K562 (cell line): ENCODE measurements around the gene OMA1. TPM values are rescaled to one million over a fixed set of nuclear protein-coding genes. Genes with fewer than 3 reads are reported as not detected.
A peak's percentile ranks its signal among the peaks of the same experiment; 100 is the strongest.

ENCODE experiments used
- ATAC-seq: fragments of 200-7000 bp; cut with Tn5 transposase; 3 replicates; pipeline ENCODE4 v1.9.1; 2020; ENCODE audit warnings: moderate library complexity
- Bru-seq: library from RNA; stranded (reverse); fragments of 400-500 nt; gene quantifications from one replicate; lab custom pipeline; 2021; lab: Mats Ljungman, UMichigan
- BruChase-seq, 2 experiments: library from RNA; stranded (reverse); fragments of 400-500 nt; gene quantifications; one replicate each; lab custom pipeline; 2021; lab: Mats Ljungman, UMichigan
- BruUV-seq: library from RNA; stranded (reverse); fragments of 400-500 nt; replicated peaks from 2 replicates; lab custom pipeline; 2021; lab: Mats Ljungman, UMichigan
- CTCF ChIA-PET: fragments of 300-600 bp; formaldehyde crosslinking; extraction: SDS; loops from one replicate; lab custom pipeline; 2021; ENCODE audit warnings: low intra/inter-chr PET ratio; lab: Yijun Ruan, JAX
- POLR2A ChIA-PET: fragments of 300-600, 350-650 bp; sonication (Branson Sonifier 250); formaldehyde crosslinking; extraction: SDS; loops from one replicate; lab custom pipeline; 2021; ENCODE audit warnings: antibody characterized with exemption, inconsistent platforms; lab: Yijun Ruan, JAX
- DNase-seq, 4 experiments: peaks; one replicate each; pipeline versions ENCODE4 v3.0.0 to v3.0.0-alpha.2; 2011 to 2018; ENCODE audit warnings: low spot score in 3 of 4, mixed read lengths in 3 of 4; ENCODE audit errors: extremely low read depth in 1 of 4
- FAIRE-seq: peaks from 2 replicates; lab custom pipeline; 2011; peaks lifted over from hg19 to GRCh38; lab: Jason Lieb, UNC
- H2AFZ ChIP-seq: 2 replicates; pipeline ENCODE4 v1.6.0; 2011; ENCODE audit warnings: low read depth, low read length, control low read depth, inconsistent platforms
- H3K27ac ChIP-seq: fragments of 200-600 bp; 3 replicates; pipeline ENCODE4 v1.8.0; 2011; ENCODE audit warnings: low read depth, mild to moderate bottlenecking, control low read depth, inconsistent platforms, low read length, moderate library complexity, mixed read lengths; ENCODE audit errors: extremely low read depth
- H3K27me3 ChIP-seq, 2 experiments: fragments of 300-600 bp in 1 of 2; 2 replicates in 1 of 2; 3 replicates in 1 of 2; pipeline versions ENCODE4 v1.6.0 to v1.8.0; 2011; ENCODE audit warnings: inconsistent platforms in 2 of 2, low read length in 2 of 2, mild to moderate bottlenecking in 1 of 2, mixed read lengths in 1 of 2, moderate library complexity in 1 of 2; ENCODE audit not compliant: control insufficient read depth in 2 of 2, insufficient read depth in 2 of 2
- H3K36me3 ChIP-seq: fragments of 300-600 bp; 3 replicates; pipeline ENCODE4 v1.8.0; 2011; ENCODE audit warnings: mild to moderate bottlenecking, low read length, inconsistent platforms; ENCODE audit not compliant: control insufficient read depth, insufficient read depth
- H3K4me1 ChIP-seq, 2 experiments: fragments of 200-600 bp in 1 of 2; replicated peaks in 1 of 2; 2 replicates in 1 of 2; 3 replicates in 1 of 2; pipeline versions ENCODE4 v1.5.1 to v1.8.0; 2011; ENCODE audit warnings: inconsistent platforms in 2 of 2, low read length in 2 of 2, mild to moderate bottlenecking in 1 of 2, mixed read lengths in 1 of 2, moderate library complexity in 1 of 2; ENCODE audit not compliant: control insufficient read depth in 2 of 2, insufficient read depth in 2 of 2
- H3K4me2 ChIP-seq: 2 replicates; pipeline ENCODE4 v1.6.1; 2011; ENCODE audit warnings: low read length, control low read depth, inconsistent platforms, mixed read lengths; ENCODE audit not compliant: insufficient read depth
- H3K4me3 ChIP-seq: fragments of 200-600 bp; sonication (generic), shearing (Covaris generic); 2 replicates; pipeline ENCODE4 v1.5.1; 2016; ENCODE audit warnings: control low read depth, inconsistent platforms
- H3K79me2 ChIP-seq: fragments of 200-600 bp; 3 replicates; pipeline ENCODE4 v1.8.0; 2011; ENCODE audit warnings: low read length, inconsistent platforms; ENCODE audit not compliant: control insufficient read depth, insufficient read depth
- H3K9ac ChIP-seq, 2 experiments: 2 replicates each; pipeline versions ENCODE4 v1.6.0 to v1.6.1; 2011; ENCODE audit warnings: low read depth in 2 of 2, low read length in 2 of 2, control low read depth in 1 of 2, inconsistent platforms in 1 of 2, mild to moderate bottlenecking in 1 of 2, mixed read lengths in 1 of 2; ENCODE audit not compliant: insufficient read depth in 1 of 2
- H3K9me1 ChIP-seq: one replicate; pipeline ENCODE4 v1.6.0; 2011; ENCODE audit warnings: inconsistent platforms, mild to moderate bottlenecking, low read length, moderate library complexity; ENCODE audit not compliant: control insufficient read depth, insufficient read depth
- H3K9me3 ChIP-seq: replicated peaks from 2 replicates; pipeline ENCODE4 v1.5.1; 2011; ENCODE audit warnings: low read depth, low read length, inconsistent platforms; ENCODE audit not compliant: control insufficient read depth, insufficient read depth
- H4K20me1 ChIP-seq: replicated peaks from 2 replicates; pipeline ENCODE4 v1.6.1; 2011; ENCODE audit warnings: low read length, inconsistent platforms, mixed read lengths; ENCODE audit not compliant: control insufficient read depth, insufficient read depth
- ADNP ChIP-seq: fragments of 200-800 bp; sonication (Bioruptor generic); IDR thresholded peaks from 2 replicates; pipeline ENCODE4 v1.6.1; 2016; ENCODE audit warnings: missing genetic modification characterization, missing compliant biosample characterization
- ATF7 ChIP-seq: fragments of 450-650 bp; IDR thresholded peaks from 2 replicates; pipeline ENCODE4 v1.7.1; 2014; ENCODE audit warnings: mild to moderate bottlenecking, moderate library complexity
- CBFB ChIP-seq: sonication (generic); formaldehyde crosslinking; IDR thresholded peaks from 2 replicates; pipeline ENCODE4 v1.4.0; 2020; ENCODE audit warnings: mild to moderate bottlenecking, missing genetic modification reagents
- DMBX1 ChIP-seq: fragments of 250-450 bp; sonication (Bioruptor Pico); IDR thresholded peaks from 2 replicates; pipeline ENCODE4 v1.8.0; 2022; ENCODE audit warnings: inconsistent platforms, mild to moderate bottlenecking, moderate library complexity, borderline replicate concordance
- HNRNPUL1 ChIP-seq: fragments of 200-400 bp; formaldehyde crosslinking; IDR thresholded peaks from 2 replicates; pipeline ENCODE4 v1.6.1; 2017; ENCODE audit warnings: low read length
- L3MBTL2 ChIP-seq: fragments of 450-650 bp; IDR thresholded peaks from 2 replicates; pipeline ENCODE4 v1.6.1; 2016; ENCODE audit warnings: mild to moderate bottlenecking, moderate library complexity
- OTX1 ChIP-seq: fragments of 450-650 bp; formaldehyde crosslinking; IDR thresholded peaks from 2 replicates; pipeline ENCODE4 v1.4.0; 2022; ENCODE audit warnings: mild to moderate bottlenecking
- PHTF2 ChIP-seq: fragments of 250-450 bp; sonication (Bioruptor Pico); IDR thresholded peaks from 2 replicates; pipeline ENCODE4 v1.5.0; 2021; ENCODE audit warnings: mild to moderate bottlenecking
- PKNOX1 ChIP-seq: fragments of 450-650 bp; IDR thresholded peaks from 2 replicates; pipeline ENCODE4 v1.6.1; 2016
- POLR2G ChIP-seq: fragments of 200-400 bp; formaldehyde crosslinking; IDR thresholded peaks from 2 replicates; pipeline ENCODE4 v1.6.1; 2017; ENCODE audit warnings: low read depth, mild to moderate bottlenecking, antibody characterized with exemption, low read length, moderate library complexity
- POLR3A ChIP-seq: IDR thresholded peaks from 2 replicates; pipeline ENCODE4 v1.6.1; 2011; ENCODE audit warnings: borderline replicate concordance, mild to moderate bottlenecking, moderate library complexity; ENCODE audit not compliant: insufficient read length, insufficient read depth; ENCODE audit errors: extremely low read depth
- SMC3 ChIP-seq: conservative IDR thresholded peaks from 2 replicates; pipeline ENCODE4 v1.6.1; 2011; ENCODE audit warnings: low read depth, low read length, improper control_type of control experiment; ENCODE audit not compliant: insufficient read depth
- WGBS: fragments of 100-300 bp; shearing (Covaris generic); methylation state at CpG from one replicate; pipeline ENCODE4 v1.1.6; 2016; ENCODE audit warnings: low coverage, mixed read lengths; ENCODE audit not compliant: insufficient coverage; ENCODE audit errors: missing lambda C conversion rate; 5-methylcytosine and 5-hydroxymethylcytosine counted together
- in situ Hi-C: fragments of 300-500 bp; cut with MboI; formaldehyde crosslinking; loops from 4 replicates; pipeline ENCODE4 v1.15.0; 2018; ENCODE audit warnings: inconsistent platforms, mixed read lengths
- intact Hi-C: fragments of 100-400 bp; cut with micrococcal nuclease; formaldehyde crosslinking; loops from 2 replicates; pipeline ENCODE4 v1.14.2; 2022
- long read RNA-seq, 3 experiments: library from polyadenylated mRNA in 2 of 3; library from RNA in 1 of 3; unstranded in 2 of 3; stranded (forward) in 1 of 3; transcript quantifications; one replicate each; pipeline ENCODE4 v2.0.0, GENCODE V29; 2019 to 2022
- polyA minus RNA-seq, 3 experiments: library from RNA; depleted of rRNA, polyadenylated mRNA; stranded (reverse); fragments of >200 nt; gene quantifications; 2 replicates each; pipeline ENCODE4 v1.2.3, GENCODE V29; 2011
- polyA plus RNA-seq, 8 experiments: library from polyadenylated mRNA; depleted of rRNA in 4 of 8; stranded (reverse) in 5 of 8; unstranded in 3 of 8; fragments of >200 nt; fragmentation: Nextera tagmentation in 2 of 8; fragmentation: Illumina TruSeq in 1 of 8; extraction: Ambion mirVana in 2 of 8; extraction: Trizol in 1 of 8; gene quantifications; 2 replicates each; pipeline versions ENCODE4 v1.2.1 to v1.2.3, GENCODE V29; 2011 to 2014; ENCODE audit warnings: inconsistent platforms in 1 of 8, missing spikeins in 1 of 8
- total RNA-seq, 7 experiments: library from RNA; depleted of rRNA in 6 of 7; stranded (reverse); fragments of >200 nt in 6 of 7; fragmentation: Illumina TruSeq in 2 of 7; extraction: Trizol in 2 of 7; gene quantifications; 2 replicates each; pipeline versions ENCODE4 v1.2.1 to v1.2.3, GENCODE V29; 2011 to 2021; ENCODE audit warnings: low replicate concordance in 1 of 7
- TF ChIP-seq, protein P1 (sequence below): sonication (generic); formaldehyde crosslinking; IDR thresholded peaks from 2 replicates; pipeline ENCODE4 v1.8.0; 2022; ENCODE audit warnings: missing genetic modification reagents, mild to moderate bottlenecking, borderline replicate concordance

Gene OMA1
- 8.7 and 27.5 TPM in 2 replicates for total RNA-seq (2011; cell fraction: chromatin; rRNA removed; ENCODE audit: low replicate concordance)
- total RNA-seq (2011; cell fraction: nucleolus; rRNA removed): 5.8 and 8.2 TPM in 2 replicates
- total RNA-seq (2011; cell fraction: nucleoplasm; rRNA removed): 12.0 and 27.3 TPM in 2 replicates
- total RNA-seq (2014; rRNA removed): 16.6 and 18.8 TPM in 2 replicates
- total RNA-seq (2014; rRNA removed; fragmentation: Illumina TruSeq; extraction: Trizol): 38.3 and 42.2 TPM in 2 replicates
- total RNA-seq (2015; rRNA removed; fragmentation: Illumina TruSeq; extraction: Trizol): 35.1 and 41.1 TPM in 2 replicates
- total RNA-seq (2021): 17.6 and 19.3 TPM in 2 replicates
- polyA plus RNA-seq (2011; rRNA removed): 30.8 and 33.0 TPM in 2 replicates
- polyA plus RNA-seq (2011; cell fraction: cytosol; rRNA removed): 6.7 and 14.7 TPM in 2 replicates
- polyA plus RNA-seq (2011; cell fraction: nucleus; rRNA removed): 13.3 and 24.9 TPM in 2 replicates
- 20.9 and 22.4 TPM in 2 replicates for polyA plus RNA-seq (2012)
- polyA plus RNA-seq (2014; fragmentation: Illumina TruSeq; extraction: Trizol): 20.9 and 33.5 TPM in 2 replicates
- 10 to 100 TPM; 43.1 to 51.5 TPM for polyA plus RNA-seq (2014; fragmentation: Nextera tagmentation; extraction: Ambion mirVana)
- polyA plus RNA-seq (2014; rRNA removed): 23.6 and 26.1 TPM in 2 replicates
- polyA minus RNA-seq (2011; rRNA and poly(A)+ RNA removed): 30.2 and 35.1 TPM in 2 replicates
- polyA minus RNA-seq (2011; cell fraction: cytosol; rRNA and poly(A)+ RNA removed): 12.4 and 13.9 TPM in 2 replicates
- polyA minus RNA-seq (2011; cell fraction: nucleus; rRNA and poly(A)+ RNA removed): 7.3 and 13.7 TPM in 2 replicates
- percentile 68 among the genes with signal in this experiment for Bru-seq, nascent RNA
- percentile 75 among the genes with signal in this experiment for BruChase-seq, experiment 1, labeled RNA remaining after a 2-hour chase
- BruChase-seq, experiment 2, labeled RNA remaining after a 6-hour chase: percentile 70 among the genes with signal in this experiment
- long read RNA-seq, experiment 1, partial matches to known transcripts: 5 of 53 reads
- long read RNA-seq, experiment 1, other reads (novel, unspliced or antisense): 48 of 53 reads
- long read RNA-seq, experiment 2, partial matches to known transcripts: 4 of 14 reads
- long read RNA-seq, experiment 2, other reads (novel, unspliced or antisense): 10 of 14 reads
- long read RNA-seq, experiment 3, partial matches to known transcripts: 2 of 16 reads
- long read RNA-seq, experiment 3, other reads (novel, unspliced or antisense): 14 of 16 reads

- peaks cover 13 to 33% of the 10 kb centered on the region in 2 experiments; a peak in 4 of 5 replicates for H3K4me1 ChIP-seq
- WGBS: 4% methylated on average over 32 of the region's 46 CpGs
- no peaks in the 10 kb centered on the region for H3K27me3 ChIP-seq
- intact Hi-C loops (loop anchor here (1.0 to 5.0 kb wide), 4 partner anchors 30 to 389 kb away; no protein-coding TSS in a partner anchor), in situ Hi-C loops (no loop called here)
- ChIA-PET POLR2A (interaction anchor here (0.6 to 1.2 kb wide), 5 partner anchors 11 to 806 kb away, joined by 3 to 7 read pairs (median 3); no protein-coding TSS in a partner anchor), CTCF (interaction anchor here (0.6 to 1.6 kb wide), 2 partner anchors 31 to 1430 kb away, joined by 4 to 7 read pairs; no protein-coding TSS in a partner anchor)
- no peaks in the 10 kb centered on the region for H3K9me1 ChIP-seq
- peak; percentile 97 for ATAC-seq
- peak within 1 kb of the TSS; percentile 96 for H3K4me2 ChIP-seq
- H2AFZ ChIP-seq: peak within 1 kb of the TSS; percentile 99
- no peaks in the 10 kb centered on the region for H3K9me3 ChIP-seq
- H3K36me3 ChIP-seq: no peaks in the 10 kb centered on the region
- DNase-seq: peak; percentile 97 to 99 (median 98)
- peak within 1 kb of the TSS; percentile 88 for H3K27ac ChIP-seq
- FAIRE-seq: peak; percentile 95
- peak within 1 kb of the TSS; percentile 86 for H3K4me3 ChIP-seq
- H3K9ac ChIP-seq: peak within 1 kb of the TSS; percentile 85 to 97
- no peaks in the 10 kb centered on the region for H4K20me1 ChIP-seq
- no TSS peak for BruUV-seq
- peaks cover 13% of the 10 kb centered on the region for H3K79me2 ChIP-seq
- TF ChIP-seq DMBX1 (CRISPR knock-in tag) (no peak), L3MBTL2 (peak; percentile 23; the same call in 1 of the 2 replicates), CBFB (CRISPR knock-in tag) (0 out of 2 replicates have a peak, but pooled peaks have one; percentile 62), PKNOX1 (peak; percentile 57; the same call in 1 of the 2 replicates), POLR2G (peak; percentile 91), HNRNPUL1 (no peak), SMC3 (peak; percentile 81), ATF7 (peak; percentile 83), POLR3A (no peak), PHTF2 (CRISPR knock-in tag) (no peak), ADNP (tag) (no peak), OTX1 (CRISPR knock-in tag) (no peak)
- TF ChIP-seq, protein P1, sequence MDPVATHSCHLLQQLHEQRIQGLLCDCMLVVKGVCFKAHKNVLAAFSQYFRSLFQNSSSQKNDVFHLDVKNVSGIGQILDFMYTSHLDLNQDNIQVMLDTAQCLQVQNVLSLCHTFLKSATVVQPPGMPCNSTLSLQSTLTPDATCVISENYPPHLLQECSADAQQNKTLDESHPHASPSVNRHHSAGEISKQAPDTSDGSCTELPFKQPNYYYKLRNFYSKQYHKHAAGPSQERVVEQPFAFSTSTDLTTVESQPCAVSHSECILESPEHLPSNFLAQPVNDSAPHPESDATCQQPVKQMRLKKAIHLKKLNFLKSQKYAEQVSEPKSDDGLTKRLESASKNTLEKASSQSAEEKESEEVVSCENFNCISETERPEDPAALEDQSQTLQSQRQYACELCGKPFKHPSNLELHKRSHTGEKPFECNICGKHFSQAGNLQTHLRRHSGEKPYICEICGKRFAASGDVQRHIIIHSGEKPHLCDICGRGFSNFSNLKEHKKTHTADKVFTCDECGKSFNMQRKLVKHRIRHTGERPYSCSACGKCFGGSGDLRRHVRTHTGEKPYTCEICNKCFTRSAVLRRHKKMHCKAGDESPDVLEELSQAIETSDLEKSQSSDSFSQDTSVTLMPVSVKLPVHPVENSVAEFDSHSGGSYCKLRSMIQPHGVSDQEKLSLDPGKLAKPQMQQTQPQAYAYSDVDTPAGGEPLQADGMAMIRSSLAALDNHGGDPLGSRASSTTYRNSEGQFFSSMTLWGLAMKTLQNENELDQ (CRISPR knock-in tag): no peak
Observed at GRCh38 chr1:58546520-58547308, at the start of gene OMA1. OMA1 (minus strand) TSS chr1:58546726; CDS start chr1:58539294, 7,432 bp downstream.
